ENCODE measurements around the gene SLC9A8. TPM values are rescaled to one million over a fixed set of nuclear protein-coding genes. Genes with fewer than 3 reads are reported as not detected.
A peak's percentile ranks its signal among the peaks of the same experiment; 100 is the strongest.

SLC9A8 gene
- total RNA-seq, 1 experiment from 2014 or later, result 7.5 TPM

DNA sequence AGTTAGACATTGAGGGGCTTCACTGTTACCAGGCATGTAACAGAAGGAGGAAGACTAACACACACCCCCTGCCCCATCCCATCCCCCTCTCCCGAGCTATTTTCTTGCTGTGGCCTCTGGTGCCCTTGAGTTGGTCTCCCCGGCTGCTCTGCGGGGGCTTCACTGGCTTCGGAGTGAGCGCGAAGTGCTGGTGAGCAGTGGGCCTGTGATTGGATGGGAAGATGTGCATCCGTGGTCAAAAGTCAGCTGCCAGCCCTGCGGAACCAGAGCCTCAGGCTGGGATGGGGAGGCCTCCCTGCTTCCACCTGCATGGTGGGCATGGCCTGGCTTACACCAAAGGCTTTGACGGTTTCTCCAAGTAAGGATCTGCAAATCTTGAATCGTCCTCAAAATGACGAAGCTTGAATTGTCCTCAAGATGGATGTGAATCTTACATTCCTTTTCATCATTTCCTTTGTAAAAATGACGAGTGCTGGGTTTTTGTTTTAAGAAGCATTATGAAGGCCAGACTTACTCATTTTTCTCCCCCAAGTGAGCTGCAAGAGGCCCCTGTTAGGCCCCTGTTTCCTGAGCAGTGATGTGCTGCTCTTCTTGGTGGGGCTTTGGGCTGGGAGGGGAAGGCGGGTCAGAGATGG lies 79.0 kb downstream of the SLC9A8 start:
- Mint-ChIP-seq H3K36me3 (ENCODE audit: insufficient read depth in 1 of 3, low read depth in 3 of 3) (peaks cover 3 to 10% (median 3%) of the 10 kb centered on the region in 3 experiments; a peak in 4 of 7 replicates), H3K9me3 (no peaks in the 10 kb centered on the region), H3K4me1 (peaks cover 26 to 44% of the 10 kb centered on the region in 2 experiments), H3K4me3 (no peak overlapping the region), H3K27me3 (ENCODE audit: low read depth) (peaks cover 1% of the 10 kb centered on the region), H3K27ac (peak overlapping the region in 1 of 3 experiments; percentile 44; a peak in 1 of 7 replicates)
- no peak overlapping the region for H3K27ac ChIP-seq (ENCODE audit: insufficient read length, low read depth, low read length)
- H3K23me2 ChIP-seq (ENCODE audit: insufficient read length, low read depth, low read length, poor library complexity, severe bottlenecking), result no peaks in the 10 kb centered on the region
- no CpG with 5 or more reads among the region's 13 CpGs for WGBS (ENCODE audit: extremely low coverage, insufficient read length, low lambda C conversion rate)
- H2AK5ac ChIP-seq (ENCODE audit: insufficient read length, low read length), result no peak overlapping the region
- H4K20me1 ChIP-seq (ENCODE audit: control insufficient read depth, insufficient read depth, insufficient read length), result no peaks in the 10 kb centered on the region
- no peak overlapping the region for H3K4ac ChIP-seq (ENCODE audit: low read depth, low read length)
- no peak for DNase-seq
- H2BK120ac ChIP-seq (ENCODE audit: low read depth, low read length, poor library complexity, severe bottlenecking), result no peak overlapping the region
- H4K91ac ChIP-seq (ENCODE audit: insufficient read length, low read depth, low read length), result no peak overlapping the region
- H3K79me2 ChIP-seq (ENCODE audit: insufficient read depth, low read length), result no peaks in the 10 kb centered on the region
- TF ChIP-seq, protein P1, sequence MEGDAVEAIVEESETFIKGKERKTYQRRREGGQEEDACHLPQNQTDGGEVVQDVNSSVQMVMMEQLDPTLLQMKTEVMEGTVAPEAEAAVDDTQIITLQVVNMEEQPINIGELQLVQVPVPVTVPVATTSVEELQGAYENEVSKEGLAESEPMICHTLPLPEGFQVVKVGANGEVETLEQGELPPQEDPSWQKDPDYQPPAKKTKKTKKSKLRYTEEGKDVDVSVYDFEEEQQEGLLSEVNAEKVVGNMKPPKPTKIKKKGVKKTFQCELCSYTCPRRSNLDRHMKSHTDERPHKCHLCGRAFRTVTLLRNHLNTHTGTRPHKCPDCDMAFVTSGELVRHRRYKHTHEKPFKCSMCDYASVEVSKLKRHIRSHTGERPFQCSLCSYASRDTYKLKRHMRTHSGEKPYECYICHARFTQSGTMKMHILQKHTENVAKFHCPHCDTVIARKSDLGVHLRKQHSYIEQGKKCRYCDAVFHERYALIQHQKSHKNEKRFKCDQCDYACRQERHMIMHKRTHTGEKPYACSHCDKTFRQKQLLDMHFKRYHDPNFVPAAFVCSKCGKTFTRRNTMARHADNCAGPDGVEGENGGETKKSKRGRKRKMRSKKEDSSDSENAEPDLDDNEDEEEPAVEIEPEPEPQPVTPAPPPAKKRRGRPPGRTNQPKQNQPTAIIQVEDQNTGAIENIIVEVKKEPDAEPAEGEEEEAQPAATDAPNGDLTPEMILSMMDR (conservative IDR thresholded peaks at IDR 0.05), result no peak
- H2BK15ac ChIP-seq (ENCODE audit: low read depth, low read length), result no peak overlapping the region
- H3K18ac ChIP-seq (ENCODE audit: insufficient read length, low read depth, low read length), result no peak overlapping the region
- no peaks in the 10 kb centered on the region for H3K9me3 ChIP-seq (ENCODE audit: control insufficient read depth, low read depth, low read length)
- H3K14ac ChIP-seq (ENCODE audit: insufficient read depth, low read length), result peak overlapping the region; percentile 24; the same call in 1 of the 2 replicates
- H4K5ac ChIP-seq (ENCODE audit: insufficient read length, low read depth, low read length), result no peak overlapping the region
- no peak overlapping the region for H2BK5ac ChIP-seq (ENCODE audit: insufficient read length, low read length)
- H2BK20ac ChIP-seq (ENCODE audit: low read depth, low read length, poor library complexity, severe bottlenecking), result no peak overlapping the region
- no peaks in the 10 kb centered on the region for H3K79me1 ChIP-seq (ENCODE audit: insufficient read depth, low read depth, low read length, poor library complexity, severe bottlenecking)
- H3K4me2 ChIP-seq (ENCODE audit: insufficient read depth, insufficient read length, low read length), result no peak overlapping the region
- no peak overlapping the region for H4K8ac ChIP-seq (replicated peaks; ENCODE audit: insufficient read length, low read depth, low read length)
- no peaks in the 10 kb centered on the region for H3K27me3 ChIP-seq (ENCODE audit: insufficient read depth, low read length)
- no peak overlapping the region for H3T11ph ChIP-seq (ENCODE audit: low read length)
- no peak overlapping the region for H2AFZ ChIP-seq (ENCODE audit: low read length)
- H3K9ac ChIP-seq (ENCODE audit: extremely low read depth, insufficient read length, low read length), result no peak overlapping the region
- no peak overlapping the region for H3K56ac ChIP-seq (ENCODE audit: insufficient read length, low read depth, low read length)
- H3K23ac ChIP-seq (ENCODE audit: insufficient read length, low read depth, low read length), result no peak overlapping the region
- H2BK12ac ChIP-seq (ENCODE audit: insufficient read length, low read depth, low read length), result no peak overlapping the region
- no peaks in the 10 kb centered on the region for H3K4me1 ChIP-seq (ENCODE audit: insufficient read depth, low read length)

Data from H9 (cell line).